SK-N-SH treated with all-trans-retinoic acid at 6 μM for 48 hours (cell line): Measurements from ENCODE around the gene SQSTM1.

ENCODE experiments used
- ARNTL ChIP-seq: fragments of 450-650 bp; formaldehyde crosslinking; IDR thresholded peaks from 2 replicates; pipeline ENCODE4 v1.5.0; 2020; ENCODE audit warnings: low read depth, mild to moderate bottlenecking, moderate library complexity, borderline replicate concordance
- CSDC2 ChIP-seq: fragments of 250-450 bp; sonication (Bioruptor Pico); IDR thresholded peaks from 2 replicates; pipeline ENCODE4 v1.5.0; 2020; ENCODE audit warnings: mild to moderate bottlenecking, moderate library complexity
- OSR1 ChIP-seq: fragments of 250-450 bp; sonication (Bioruptor Pico); IDR thresholded peaks from 2 replicates; pipeline ENCODE4 v1.8.0; 2022; ENCODE audit warnings: moderate library complexity, mild to moderate bottlenecking, inconsistent platforms
- PPARA ChIP-seq: fragments of 250-450 bp; sonication (Bioruptor Pico); IDR thresholded peaks from 2 replicates; pipeline ENCODE4 v1.5.0; 2020; ENCODE audit warnings: mild to moderate bottlenecking, borderline replicate concordance
- ZFP30 ChIP-seq: fragments of 450-650 bp; formaldehyde crosslinking; IDR thresholded peaks from 2 replicates; pipeline ENCODE4 v1.5.0; 2022; ENCODE audit warnings: mild to moderate bottlenecking, moderate library complexity
- TF ChIP-seq, protein P1 (sequence below): fragments of 250-450 bp; sonication (Bioruptor Pico); IDR thresholded peaks from 2 replicates; pipeline ENCODE4 v1.8.0; 2020; ENCODE audit warnings: mild to moderate bottlenecking, moderate library complexity, borderline replicate concordance
- TF ChIP-seq, protein P2 (sequence below): fragments of 250-450 bp; sonication (Bioruptor Pico); IDR thresholded peaks from 2 replicates; pipeline ENCODE4 v1.5.0; 2020; ENCODE audit warnings: mild to moderate bottlenecking, moderate library complexity

DNA sequence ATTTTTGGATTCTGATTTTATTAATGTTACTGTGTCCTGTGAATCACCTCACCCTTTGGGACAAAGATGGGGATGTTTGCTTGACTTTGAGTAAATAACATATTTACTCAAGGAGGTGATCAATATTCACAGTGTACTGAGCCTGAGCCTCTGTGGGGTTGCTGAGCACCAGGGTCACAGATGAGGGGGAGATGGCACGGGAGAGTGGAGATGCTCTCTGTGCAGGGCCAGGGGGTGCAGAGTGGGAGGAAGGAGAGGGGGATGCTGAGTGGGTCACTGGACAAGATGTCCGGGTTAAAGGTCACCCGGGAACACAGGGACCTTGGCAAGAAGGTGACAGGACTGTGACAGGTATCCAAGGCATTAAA is 4.0 kb downstream of the SQSTM1 start:
- TF ChIP-seq OSR1 (no peak), PPARA (CRISPR knock-in tag) (no peak), ZFP30 (CRISPR knock-in tag) (no peak), CSDC2 (CRISPR knock-in tag) (no peak), ARNTL (no peak)
- TF ChIP-seq, protein P1, sequence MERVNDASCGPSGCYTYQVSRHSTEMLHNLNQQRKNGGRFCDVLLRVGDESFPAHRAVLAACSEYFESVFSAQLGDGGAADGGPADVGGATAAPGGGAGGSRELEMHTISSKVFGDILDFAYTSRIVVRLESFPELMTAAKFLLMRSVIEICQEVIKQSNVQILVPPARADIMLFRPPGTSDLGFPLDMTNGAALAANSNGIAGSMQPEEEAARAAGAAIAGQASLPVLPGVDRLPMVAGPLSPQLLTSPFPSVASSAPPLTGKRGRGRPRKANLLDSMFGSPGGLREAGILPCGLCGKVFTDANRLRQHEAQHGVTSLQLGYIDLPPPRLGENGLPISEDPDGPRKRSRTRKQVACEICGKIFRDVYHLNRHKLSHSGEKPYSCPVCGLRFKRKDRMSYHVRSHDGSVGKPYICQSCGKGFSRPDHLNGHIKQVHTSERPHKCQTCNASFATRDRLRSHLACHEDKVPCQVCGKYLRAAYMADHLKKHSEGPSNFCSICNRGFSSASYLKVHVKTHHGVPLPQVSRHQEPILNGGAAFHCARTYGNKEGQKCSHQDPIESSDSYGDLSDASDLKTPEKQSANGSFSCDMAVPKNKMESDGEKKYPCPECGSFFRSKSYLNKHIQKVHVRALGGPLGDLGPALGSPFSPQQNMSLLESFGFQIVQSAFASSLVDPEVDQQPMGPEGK (CRISPR knock-in tag) = no peak
- TF ChIP-seq, protein P2, sequence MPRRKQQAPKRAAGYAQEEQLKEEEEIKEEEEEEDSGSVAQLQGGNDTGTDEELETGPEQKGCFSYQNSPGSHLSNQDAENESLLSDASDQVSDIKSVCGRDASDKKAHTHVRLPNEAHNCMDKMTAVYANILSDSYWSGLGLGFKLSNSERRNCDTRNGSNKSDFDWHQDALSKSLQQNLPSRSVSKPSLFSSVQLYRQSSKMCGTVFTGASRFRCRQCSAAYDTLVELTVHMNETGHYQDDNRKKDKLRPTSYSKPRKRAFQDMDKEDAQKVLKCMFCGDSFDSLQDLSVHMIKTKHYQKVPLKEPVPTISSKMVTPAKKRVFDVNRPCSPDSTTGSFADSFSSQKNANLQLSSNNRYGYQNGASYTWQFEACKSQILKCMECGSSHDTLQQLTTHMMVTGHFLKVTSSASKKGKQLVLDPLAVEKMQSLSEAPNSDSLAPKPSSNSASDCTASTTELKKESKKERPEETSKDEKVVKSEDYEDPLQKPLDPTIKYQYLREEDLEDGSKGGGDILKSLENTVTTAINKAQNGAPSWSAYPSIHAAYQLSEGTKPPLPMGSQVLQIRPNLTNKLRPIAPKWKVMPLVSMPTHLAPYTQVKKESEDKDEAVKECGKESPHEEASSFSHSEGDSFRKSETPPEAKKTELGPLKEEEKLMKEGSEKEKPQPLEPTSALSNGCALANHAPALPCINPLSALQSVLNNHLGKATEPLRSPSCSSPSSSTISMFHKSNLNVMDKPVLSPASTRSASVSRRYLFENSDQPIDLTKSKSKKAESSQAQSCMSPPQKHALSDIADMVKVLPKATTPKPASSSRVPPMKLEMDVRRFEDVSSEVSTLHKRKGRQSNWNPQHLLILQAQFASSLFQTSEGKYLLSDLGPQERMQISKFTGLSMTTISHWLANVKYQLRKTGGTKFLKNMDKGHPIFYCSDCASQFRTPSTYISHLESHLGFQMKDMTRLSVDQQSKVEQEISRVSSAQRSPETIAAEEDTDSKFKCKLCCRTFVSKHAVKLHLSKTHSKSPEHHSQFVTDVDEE (CRISPR knock-in tag) = no peak
